Cardiac muscle cell (in vitro differentiated cells and primary cell): ENCODE results near the gene CACNG4. TPM values are rescaled to one million over a fixed set of nuclear protein-coding genes. Genes with fewer than 3 reads are reported as not detected.

Experiments
- DNase-seq, 2 donors: peaks; one replicate each; pipeline versions ENCODE4 v3.0.0 to v3.0.0-alpha.2; 2010 to 2017; ENCODE audit warnings: low read depth in 1 of 2, low spot score in 1 of 2
- H3K27ac ChIP-seq: fragments of 200-600 bp; sonication (generic); 2 replicates; pipeline ENCODE4 v1.5.1; 2016
- H3K27me3 ChIP-seq: fragments of 200-600 bp; sonication (generic); 2 replicates; pipeline ENCODE4 v1.6.0; 2016; ENCODE audit warnings: control low read depth
- H3K36me3 ChIP-seq: fragments of 200-600 bp; sonication (generic); 2 replicates; pipeline ENCODE4 v1.5.1; 2016; ENCODE audit warnings: control low read depth
- H3K4me1 ChIP-seq: fragments of 200-600 bp; sonication (generic); 2 replicates; pipeline ENCODE4 v1.8.1; 2017; ENCODE audit warnings: low read depth, mild to moderate bottlenecking, mixed run types
- H3K4me3 ChIP-seq: fragments of 200-600 bp; sonication (generic); 2 replicates; pipeline ENCODE4 v1.5.1; 2016; ENCODE audit warnings: mild to moderate bottlenecking
- H3K9me3 ChIP-seq: fragments of 200-600 bp; sonication (generic); 2 replicates; pipeline ENCODE4 v1.5.1; 2017; ENCODE audit warnings: low read depth, mild to moderate bottlenecking, control low read depth
- CTCF ChIP-seq: IDR thresholded peaks from 2 replicates; pipeline ENCODE4 v1.5.1; 2012; ENCODE audit warnings: low read depth, mild to moderate bottlenecking, low read length
- polyA plus RNA-seq: library from polyadenylated mRNA; unstranded; fragments of >200 nt; fragmentation: Nextera tagmentation; extraction: Ambion mirVana; gene quantifications from 2 replicates; pipeline ENCODE4 v1.2.1, GENCODE V29; 2016
- total RNA-seq: library from RNA; depleted of rRNA; stranded (reverse); fragments of >200 nt; gene quantifications from 2 replicates; pipeline ENCODE4 v1.2.3, GENCODE V29; 2016

The CACNG4 gene
- total and polyA plus RNA-seq, 2 experiments from 2014 or later = 1.2 TPM

GRCh38 chr17:66952681-66953629 lies 11.6 kb upstream of the CACNG4 start:
- no peaks in the 10 kb centered on the region for H3K36me3 ChIP-seq
- no peak overlapping the region for H3K27ac ChIP-seq
- H3K4me1 ChIP-seq = no peaks in the 10 kb centered on the region
- H3K4me3 ChIP-seq = no peak overlapping the region
- H3K27me3 ChIP-seq = no peaks in the 10 kb centered on the region
- H3K9me3 ChIP-seq = no peaks in the 10 kb centered on the region
- no peak for DNase-seq
- TF ChIP-seq CTCF = no peak

- no peak for TF ChIP-seq CTCF
- H3K27me3 ChIP-seq = no peaks in the 10 kb centered on the region
Measured at GRCh38 chr17:66953630-66954020, 10.9 kb upstream of the CACNG4 start.

GRCh38 chr17:66954632-66955031 lies 9.9 kb upstream of the CACNG4 start:
- Histone ChIP-seq H3K36me3 (no peaks in the 10 kb centered on the region), H3K27ac (no peak overlapping the region), H3K4me1 (no peaks in the 10 kb centered on the region), H3K9me3 (no peaks in the 10 kb centered on the region), H3K27me3 (peaks cover under 1% of the 10 kb centered on the region), H3K4me3 (no peak overlapping the region)
- no peak for DNase-seq
- no peak for TF ChIP-seq CTCF

More at GRCh38 chr17:66953630-66954020, 10.9 kb upstream of the CACNG4 start:
- H3K4me1 ChIP-seq = no peaks in the 10 kb centered on the region
- no peak overlapping the region for H3K27ac ChIP-seq
- no peak overlapping the region for H3K4me3 ChIP-seq
- H3K9me3 ChIP-seq = no peaks in the 10 kb centered on the region
- no peak for DNase-seq
- H3K36me3 ChIP-seq = no peaks in the 10 kb centered on the region

GRCh38 chr17:66955821-66956220 lies 8.7 kb upstream of the CACNG4 start:
- Histone ChIP-seq H3K36me3 (no peaks in the 10 kb centered on the region), H3K27ac (no peak overlapping the region), H3K4me1 (no peaks in the 10 kb centered on the region), H3K27me3 (peaks cover 11% of the 10 kb centered on the region), H3K9me3 (no peaks in the 10 kb centered on the region), H3K4me3 (no peak overlapping the region)
- no peak for TF ChIP-seq CTCF
- DNase-seq = no peak

GRCh38 chr17:66956941-66957340 lies 7.6 kb upstream of the CACNG4 start:
- no peak for DNase-seq
- H3K4me1 ChIP-seq = no peaks in the 10 kb centered on the region
- H3K27ac ChIP-seq = no peak overlapping the region
- no peak for TF ChIP-seq CTCF
- H3K9me3 ChIP-seq = no peaks in the 10 kb centered on the region
- no peak overlapping the region for H3K4me3 ChIP-seq
- H3K36me3 ChIP-seq = no peaks in the 10 kb centered on the region
- H3K27me3 ChIP-seq = peaks cover 18% of the 10 kb centered on the region
